HG02798 (cell line): ENCODE results near the gene C1orf122.
"Not testable (repeated sequence)": the region's sequence is repeated elsewhere in the genome, so short reads cannot be mapped to it uniquely, and the experiment has no call there.

ENCODE experiments used
- ATAC-seq: cut with Tn5 transposase; IDR thresholded peaks from one replicate; pipeline ENCODE4 v1.9.1; 2021; ENCODE audit warnings: mild to moderate bottlenecking; ENCODE audit not compliant: unreplicated experiment, poor library complexity

C1orf122 gene

DNA sequence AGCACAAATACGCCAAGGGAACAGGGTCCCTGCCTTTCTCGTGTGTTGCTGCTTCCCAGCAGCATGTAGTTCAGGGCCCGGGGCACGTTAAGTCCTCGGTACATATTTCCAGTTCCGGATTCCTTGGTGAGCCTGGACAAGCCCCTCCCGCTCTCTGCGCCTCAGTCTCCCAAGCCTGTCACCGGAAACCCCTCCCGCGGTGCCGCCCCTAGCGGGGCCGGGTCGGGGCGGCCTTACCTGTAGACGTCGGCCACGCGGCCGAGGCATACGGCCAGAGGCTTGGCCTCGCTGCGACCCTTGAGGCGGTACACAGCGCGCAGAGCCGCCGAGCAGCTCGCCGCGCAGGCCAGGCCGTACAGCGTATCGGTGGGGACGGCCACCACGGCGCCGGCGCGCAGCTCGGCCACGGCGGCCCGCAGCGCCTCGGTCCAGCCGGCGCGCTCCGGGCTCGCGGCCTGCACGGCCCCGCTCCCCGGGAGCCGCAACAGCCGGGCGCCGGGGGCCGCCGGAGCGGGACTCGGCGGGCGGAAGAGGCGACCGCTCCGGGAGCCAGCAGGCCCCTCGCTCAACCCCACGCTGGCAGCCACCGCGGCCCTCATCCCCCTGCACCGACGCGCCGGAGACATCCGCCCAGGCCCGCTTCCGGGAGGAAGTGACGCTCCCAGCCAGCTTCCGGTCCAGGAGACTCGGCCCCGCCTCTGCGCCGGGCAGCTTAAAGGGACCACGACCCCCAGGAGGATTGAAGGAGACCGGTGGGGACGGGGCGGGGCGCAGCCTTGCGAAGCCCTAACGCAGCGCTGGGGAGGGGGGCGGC, at the start of gene C1orf122, which contains the start of gene YRDC:
Gene C1orf122 (plus strand): TSS at position 236 of the 814 bp plus-strand sequence. CDS start 615 bp downstream, outside the sequence.
Gene YRDC (minus strand): TSS at position 654 of the 814 bp plus-strand sequence. CDS start 28 bp downstream, at position 626.
- ATAC-seq = peak; percentile 90

- ATAC-seq = no peak
Observed at GRCh38 chr1:37759451-37759850, 48.1 kb upstream of the C1orf122 start.

DNA sequence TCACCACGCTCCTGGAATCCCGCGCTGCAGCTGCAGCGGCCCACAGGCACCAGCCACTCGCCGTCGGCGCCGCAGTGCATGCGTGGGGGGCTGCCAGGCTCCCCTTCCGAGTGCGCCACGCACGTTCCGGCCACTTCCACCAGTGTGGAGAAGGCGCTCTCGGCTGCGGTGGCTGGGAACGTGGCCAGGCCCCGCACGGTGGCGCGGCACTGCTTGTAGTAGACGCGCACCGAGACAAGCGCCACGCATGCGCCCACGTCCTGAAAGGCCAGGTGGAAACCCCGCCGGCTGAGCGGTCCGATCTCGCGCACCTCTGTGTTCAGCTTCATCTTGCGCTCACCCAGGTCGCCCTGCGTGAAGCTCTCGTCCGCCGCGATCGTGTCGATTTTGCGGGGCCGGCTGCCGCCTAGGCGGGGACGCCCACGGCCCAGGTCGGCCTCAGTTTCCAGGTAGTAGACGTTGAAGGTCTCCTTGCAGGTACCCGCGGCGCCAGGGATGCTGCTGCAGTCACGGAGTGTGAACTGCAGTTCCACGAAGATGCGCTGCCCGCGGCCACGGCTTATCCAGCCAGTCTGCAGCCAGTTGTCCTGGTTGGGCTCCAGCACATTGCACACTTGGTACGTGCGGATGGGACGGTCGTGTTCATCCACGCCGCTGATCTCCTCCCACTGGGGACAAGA, 46.0 kb upstream of the C1orf122 start:
- no peak for ATAC-seq

GRCh38 chr1:37762516-37762915, 45.1 kb upstream of the C1orf122 start:
- no peak for ATAC-seq

- ATAC-seq = no peak
Observed at GRCh38 chr1:37763791-37764413, 43.7 kb upstream of the C1orf122 start.

GRCh38 chr1:37764414-37764825, 43.2 kb upstream of the C1orf122 start:
- no peak for ATAC-seq

GRCh38 chr1:37764888-37765441, 42.6 kb upstream of the C1orf122 start, which contains the start of gene EPHA10:
TSS of gene EPHA10 (minus strand) at chr1:37765120. CDS start at chr1:37765066, 54 bp downstream.
- ATAC-seq = no peak

DNA sequence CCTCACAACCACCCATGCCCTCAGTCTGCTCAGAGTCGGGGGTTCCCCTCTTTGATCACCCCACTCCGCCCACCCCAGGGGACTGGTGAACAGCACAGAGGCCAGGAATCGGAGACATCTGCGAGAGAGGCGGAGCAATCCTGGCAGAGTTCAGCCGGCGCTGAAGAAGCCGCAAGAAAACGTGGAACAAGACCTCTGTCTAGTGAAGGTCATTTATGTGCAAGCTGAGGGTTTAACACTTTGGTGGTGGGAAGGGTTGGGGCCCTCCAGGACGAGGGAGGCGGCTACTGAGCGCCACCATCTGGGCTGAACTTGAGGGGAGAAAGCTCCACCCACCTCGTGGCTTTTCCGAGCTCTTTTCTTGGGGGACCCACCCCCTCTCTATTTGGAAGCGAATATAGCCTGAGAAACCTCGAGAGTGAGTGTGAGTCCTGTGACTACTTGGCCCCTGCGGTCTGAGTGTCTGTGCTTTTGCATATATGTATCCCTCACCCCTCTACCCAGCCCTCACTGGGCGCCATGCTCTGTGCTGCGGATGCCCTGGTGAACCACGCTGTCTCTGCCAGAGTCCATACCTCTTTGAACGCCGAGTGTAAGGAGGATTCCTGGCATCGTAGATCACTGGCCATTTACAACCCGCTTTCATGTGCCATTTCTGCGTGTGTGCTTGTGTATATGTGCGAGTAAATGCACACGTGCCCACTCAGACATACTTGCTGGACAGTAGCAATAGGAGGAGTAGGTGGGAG, 41.5 kb upstream of the C1orf122 start:
- ATAC-seq = no peak

DNA sequence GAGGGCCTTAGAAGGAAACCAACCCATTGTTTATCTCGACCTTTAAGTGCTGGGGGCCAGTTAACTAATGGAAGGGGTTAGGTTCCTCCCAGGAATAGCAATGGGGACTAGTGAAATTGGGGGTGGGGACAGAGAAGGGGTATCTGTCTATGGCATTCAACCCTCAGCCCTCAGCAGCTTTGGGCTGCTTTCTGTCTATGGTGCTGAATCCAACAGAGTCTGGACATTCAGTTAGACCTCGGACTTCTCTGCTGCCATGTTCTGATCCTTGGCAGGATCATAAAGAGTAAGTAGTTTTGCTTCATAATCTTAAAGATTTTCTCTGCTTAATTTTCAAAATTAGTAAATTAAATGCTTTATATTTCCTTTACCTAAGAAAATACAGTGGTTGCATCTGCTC, 40.1 kb upstream of the C1orf122 start:
- ATAC-seq = no peak

DNA sequence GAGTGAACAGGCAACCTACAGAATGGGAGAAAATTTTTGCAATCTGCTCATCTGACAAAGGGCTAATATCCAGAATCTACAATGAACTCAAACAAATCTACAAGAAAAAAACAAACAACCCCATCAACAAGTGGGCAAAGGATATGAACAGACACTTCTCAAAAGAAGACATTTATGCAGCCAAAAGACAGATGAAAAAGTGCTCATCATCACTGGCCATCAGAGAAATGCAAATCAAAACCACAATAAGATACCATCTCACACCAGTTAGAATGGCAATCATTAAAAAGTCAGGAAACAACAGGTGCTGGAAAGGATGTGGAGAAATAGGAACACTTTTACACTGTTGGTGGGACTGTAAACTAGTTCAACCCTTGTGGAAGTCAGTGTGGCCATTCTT, 36.1 kb upstream of the C1orf122 start:
- ATAC-seq = not testable (repeated sequence)

DNA sequence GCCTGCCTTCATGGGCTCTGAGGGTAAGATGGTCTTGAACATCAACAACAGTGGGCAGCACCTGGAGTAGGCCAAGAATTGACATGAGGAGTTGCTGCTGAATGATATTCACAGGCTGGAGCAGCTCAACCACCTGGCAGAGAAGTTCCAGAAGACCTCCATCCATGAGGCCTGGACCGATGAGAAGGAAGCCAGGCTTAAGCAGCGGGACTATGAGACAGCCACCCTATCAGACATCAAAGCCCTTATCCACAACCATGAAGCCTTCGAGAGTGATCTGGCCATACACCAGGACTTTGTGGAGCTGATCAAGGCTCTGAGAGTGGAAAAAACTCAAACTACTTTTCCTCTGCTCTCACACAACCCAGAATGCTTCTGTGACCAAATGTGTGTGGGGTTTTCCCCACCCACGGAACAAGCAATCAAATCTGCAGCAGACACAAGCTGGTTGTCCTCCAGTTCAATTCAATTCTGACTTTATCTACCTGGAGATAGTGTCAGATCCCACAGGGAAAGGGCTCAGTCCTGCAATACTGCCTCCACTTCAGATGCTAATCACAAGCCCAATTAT, 30.6 kb upstream of the C1orf122 start:
- ATAC-seq = no peak

GRCh38 chr1:37778654-37779053, 28.9 kb upstream of the C1orf122 start:
- no peak for ATAC-seq

DNA sequence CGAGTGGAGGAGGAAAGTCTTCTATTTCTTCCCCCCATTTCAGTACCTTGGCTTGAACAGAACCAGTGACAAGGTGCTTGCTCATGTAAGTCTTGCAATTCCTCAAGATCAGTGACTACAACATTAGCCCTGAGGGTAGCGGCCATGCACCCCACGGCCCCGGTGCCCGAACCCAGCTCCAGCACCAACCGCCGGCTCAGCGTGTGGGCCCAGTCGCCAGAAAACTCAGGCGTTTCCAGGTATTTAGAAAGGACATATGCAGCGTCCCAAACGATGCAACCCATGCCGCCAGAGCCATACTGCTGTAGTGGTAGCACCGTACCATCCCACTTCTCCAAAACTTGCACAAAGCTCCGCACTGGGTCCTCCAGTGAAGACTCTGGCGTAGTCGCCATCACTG, 25.1 kb upstream of the C1orf122 start:
- no peak for ATAC-seq

- ATAC-seq = no peak
Observed at GRCh38 chr1:37792943-37793686, 14.5 kb upstream of the C1orf122 start.

DNA sequence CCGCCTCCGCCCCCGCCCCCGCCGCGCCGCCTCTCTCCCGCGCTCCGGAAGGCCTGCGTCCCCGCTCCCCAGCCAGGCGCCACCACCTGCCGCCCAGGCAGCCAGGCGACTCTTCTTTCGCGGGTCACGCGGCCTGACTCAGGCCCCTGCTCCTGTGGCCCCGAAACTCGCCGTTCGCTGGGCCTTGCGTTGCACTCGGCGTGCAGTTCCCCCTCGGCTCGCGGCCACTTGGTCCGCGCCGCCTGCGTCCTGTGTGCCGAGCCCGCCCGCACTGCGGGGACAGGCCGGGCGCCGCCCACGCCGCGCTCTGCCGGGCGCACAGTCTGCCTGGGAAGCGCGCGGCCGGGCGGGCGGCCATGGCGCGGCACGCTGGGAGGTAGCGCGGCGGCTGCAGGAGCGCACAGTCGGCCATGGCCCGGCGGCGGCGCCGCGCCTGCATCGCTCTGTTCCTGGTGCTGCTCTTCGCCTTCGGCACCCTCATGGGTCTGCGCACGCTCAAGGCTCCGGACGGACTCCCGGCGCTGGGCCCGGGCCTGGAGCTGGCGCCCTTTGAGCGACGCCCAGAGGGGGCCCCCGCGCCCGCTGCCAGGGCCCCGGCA, 13.7 kb upstream of the C1orf122 start, which contains the start of gene MANEAL:
Gene MANEAL (plus strand): TSS at position 75 of the 599 bp plus-strand sequence. CDS start 336 bp downstream, at position 411.
- ATAC-seq = peak; percentile 73

- ATAC-seq = no peak
Observed at GRCh38 chr1:37794372-37795339, 12.9 kb upstream of the C1orf122 start.
